Measurements from ENCODE around the gene TIGD7. TPM values are rescaled to one million over a fixed set of nuclear protein-coding genes. Genes with fewer than 3 reads are reported as not detected.
A peak's percentile ranks its signal among the peaks of the same experiment; 100 is the strongest.

The TIGD7 gene
- total and polyA plus RNA-seq, 2 of the 13 experiments (the other 11 are each of a cell fraction or from before 2014, with no cell fraction given), result not detected

DNA sequence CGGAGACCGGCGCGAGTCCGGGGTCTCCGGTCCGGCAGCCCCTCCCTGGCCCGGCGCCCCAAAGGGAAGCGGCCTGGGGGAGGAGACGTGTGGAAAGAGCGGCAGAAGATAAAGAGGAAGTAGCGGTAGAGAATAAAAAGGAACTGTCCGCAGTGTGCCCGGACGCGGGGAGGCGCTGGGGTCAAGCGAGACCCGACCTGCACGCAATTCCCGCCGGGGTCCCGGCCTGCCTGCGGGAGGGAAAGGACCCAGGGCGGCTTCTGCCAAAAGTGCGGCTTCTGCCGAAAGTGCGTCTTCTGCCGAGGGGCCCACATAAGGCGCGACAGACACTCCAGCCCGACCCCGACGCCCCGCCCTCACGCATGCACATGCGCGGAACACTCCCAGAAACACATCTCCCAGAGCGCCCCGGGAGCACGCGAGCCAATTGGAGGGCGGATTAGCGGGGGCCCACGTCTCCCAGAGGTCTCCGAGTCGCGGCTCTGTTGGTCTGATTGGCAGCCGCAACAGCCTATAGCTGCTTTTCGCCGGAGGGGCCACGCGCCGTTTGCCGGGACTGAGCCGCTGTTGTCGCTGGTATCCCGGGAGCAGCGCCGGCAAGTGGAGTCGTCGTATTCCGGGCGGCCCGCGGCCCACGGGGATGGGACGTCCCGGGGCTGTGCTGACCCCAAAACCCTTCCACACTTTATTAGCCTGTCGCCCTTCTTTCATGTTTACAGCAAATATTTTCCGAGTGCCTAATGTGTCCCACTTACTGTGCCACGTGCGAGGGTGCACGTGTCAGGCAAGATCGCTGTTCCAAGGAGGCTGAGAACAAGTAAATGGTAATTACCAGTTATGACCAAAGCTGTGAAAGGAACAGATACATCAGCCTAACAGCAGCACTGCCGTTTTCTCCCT is 40.8 kb downstream of the TIGD7 start (continued):
- TF ChIP-seq, protein P1, sequence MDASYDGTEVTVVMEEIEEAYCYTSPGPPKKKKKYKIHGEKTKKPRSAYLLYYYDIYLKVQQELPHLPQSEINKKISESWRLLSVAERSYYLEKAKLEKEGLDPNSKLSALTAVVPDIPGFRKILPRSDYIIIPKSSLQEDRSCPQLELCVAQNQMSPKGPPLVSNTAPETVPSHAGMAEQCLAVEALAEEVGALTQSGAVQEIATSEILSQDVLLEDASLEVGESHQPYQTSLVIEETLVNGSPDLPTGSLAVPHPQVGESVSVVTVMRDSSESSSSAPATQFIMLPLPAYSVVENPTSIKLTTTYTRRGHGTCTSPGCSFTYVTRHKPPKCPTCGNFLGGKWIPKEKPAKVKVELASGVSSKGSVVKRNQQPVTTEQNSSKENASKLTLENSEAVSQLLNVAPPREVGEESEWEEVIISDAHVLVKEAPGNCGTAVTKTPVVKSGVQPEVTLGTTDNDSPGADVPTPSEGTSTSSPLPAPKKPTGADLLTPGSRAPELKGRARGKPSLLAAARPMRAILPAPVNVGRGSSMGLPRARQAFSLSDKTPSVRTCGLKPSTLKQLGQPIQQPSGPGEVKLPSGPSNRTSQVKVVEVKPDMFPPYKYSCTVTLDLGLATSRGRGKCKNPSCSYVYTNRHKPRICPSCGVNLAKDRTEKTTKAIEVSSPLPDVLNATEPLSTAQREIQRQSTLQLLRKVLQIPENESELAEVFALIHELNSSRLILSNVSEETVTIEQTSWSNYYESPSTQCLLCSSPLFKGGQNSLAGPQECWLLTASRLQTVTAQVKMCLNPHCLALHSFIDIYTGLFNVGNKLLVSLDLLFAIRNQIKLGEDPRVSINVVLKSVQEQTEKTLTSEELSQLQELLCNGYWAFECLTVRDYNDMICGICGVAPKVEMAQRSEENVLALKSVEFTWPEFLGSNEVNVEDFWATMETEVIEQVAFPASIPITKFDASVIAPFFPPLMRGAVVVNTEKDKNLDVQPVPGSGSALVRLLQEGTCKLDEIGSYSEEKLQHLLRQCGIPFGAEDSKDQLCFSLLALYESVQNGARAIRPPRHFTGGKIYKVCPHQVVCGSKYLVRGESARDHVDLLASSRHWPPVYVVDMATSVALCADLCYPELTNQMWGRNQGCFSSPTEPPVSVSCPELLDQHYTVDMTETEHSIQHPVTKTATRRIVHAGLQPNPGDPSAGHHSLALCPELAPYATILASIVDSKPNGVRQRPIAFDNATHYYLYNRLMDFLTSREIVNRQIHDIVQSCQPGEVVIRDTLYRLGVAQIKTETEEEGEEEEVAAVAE (CRISPR knock-in tag; IDR thresholded peaks at IDR 0.05; ENCODE audit: borderline replicate concordance), result peak; percentile 93
- no peak for TF ChIP-seq ZFP36 (IDR thresholded peaks at IDR 0.05; ENCODE audit: borderline replicate concordance, low read depth, low read length, partially characterized antibody)
- no peak for TF ChIP-seq ZNF234 (CRISPR knock-in tag; conservative IDR thresholded peaks at IDR 0.05)
- 0 out of 2 replicates have a peak, but pooled peaks have one; percentile 34 for TF ChIP-seq ZNF354B (CRISPR knock-in tag; IDR thresholded peaks at IDR 0.05)
- TF ChIP-seq, protein P2, sequence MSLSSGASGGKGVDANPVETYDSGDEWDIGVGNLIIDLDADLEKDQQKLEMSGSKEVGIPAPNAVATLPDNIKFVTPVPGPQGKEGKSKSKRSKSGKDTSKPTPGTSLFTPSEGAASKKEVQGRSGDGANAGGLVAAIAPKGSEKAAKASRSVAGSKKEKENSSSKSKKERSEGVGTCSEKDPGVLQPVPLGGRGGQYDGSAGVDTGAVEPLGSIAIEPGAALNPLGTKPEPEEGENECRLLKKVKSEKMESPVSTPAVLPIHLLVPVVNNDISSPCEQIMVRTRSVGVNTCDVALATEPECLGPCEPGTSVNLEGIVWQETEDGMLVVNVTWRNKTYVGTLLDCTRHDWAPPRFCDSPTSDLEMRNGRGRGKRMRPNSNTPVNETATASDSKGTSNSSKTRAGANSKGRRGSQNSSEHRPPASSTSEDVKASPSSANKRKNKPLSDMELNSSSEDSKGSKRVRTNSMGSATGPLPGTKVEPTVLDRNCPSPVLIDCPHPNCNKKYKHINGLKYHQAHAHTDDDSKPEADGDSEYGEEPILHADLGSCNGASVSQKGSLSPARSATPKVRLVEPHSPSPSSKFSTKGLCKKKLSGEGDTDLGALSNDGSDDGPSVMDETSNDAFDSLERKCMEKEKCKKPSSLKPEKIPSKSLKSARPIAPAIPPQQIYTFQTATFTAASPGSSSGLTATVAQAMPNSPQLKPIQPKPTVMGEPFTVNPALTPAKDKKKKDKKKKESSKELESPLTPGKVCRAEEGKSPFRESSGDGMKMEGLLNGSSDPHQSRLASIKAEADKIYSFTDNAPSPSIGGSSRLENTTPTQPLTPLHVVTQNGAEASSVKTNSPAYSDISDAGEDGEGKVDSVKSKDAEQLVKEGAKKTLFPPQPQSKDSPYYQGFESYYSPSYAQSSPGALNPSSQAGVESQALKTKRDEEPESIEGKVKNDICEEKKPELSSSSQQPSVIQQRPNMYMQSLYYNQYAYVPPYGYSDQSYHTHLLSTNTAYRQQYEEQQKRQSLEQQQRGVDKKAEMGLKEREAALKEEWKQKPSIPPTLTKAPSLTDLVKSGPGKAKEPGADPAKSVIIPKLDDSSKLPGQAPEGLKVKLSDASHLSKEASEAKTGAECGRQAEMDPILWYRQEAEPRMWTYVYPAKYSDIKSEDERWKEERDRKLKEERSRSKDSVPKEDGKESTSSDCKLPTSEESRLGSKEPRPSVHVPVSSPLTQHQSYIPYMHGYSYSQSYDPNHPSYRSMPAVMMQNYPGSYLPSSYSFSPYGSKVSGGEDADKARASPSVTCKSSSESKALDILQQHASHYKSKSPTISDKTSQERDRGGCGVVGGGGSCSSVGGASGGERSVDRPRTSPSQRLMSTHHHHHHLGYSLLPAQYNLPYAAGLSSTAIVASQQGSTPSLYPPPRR (CRISPR knock-in tag; IDR thresholded peaks at IDR 0.05; ENCODE audit: borderline replicate concordance), result no peak; the same call in 1 of the 2 replicates
- TF ChIP-seq, protein P3, sequence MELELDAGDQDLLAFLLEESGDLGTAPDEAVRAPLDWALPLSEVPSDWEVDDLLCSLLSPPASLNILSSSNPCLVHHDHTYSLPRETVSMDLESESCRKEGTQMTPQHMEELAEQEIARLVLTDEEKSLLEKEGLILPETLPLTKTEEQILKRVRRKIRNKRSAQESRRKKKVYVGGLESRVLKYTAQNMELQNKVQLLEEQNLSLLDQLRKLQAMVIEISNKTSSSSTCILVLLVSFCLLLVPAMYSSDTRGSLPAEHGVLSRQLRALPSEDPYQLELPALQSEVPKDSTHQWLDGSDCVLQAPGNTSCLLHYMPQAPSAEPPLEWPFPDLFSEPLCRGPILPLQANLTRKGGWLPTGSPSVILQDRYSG (CRISPR knock-in tag; IDR thresholded peaks at IDR 0.05), result no peak; the same call in none of the 2 replicates
- TF ChIP-seq FOXK1 (CRISPR knock-in tag; IDR thresholded peaks at IDR 0.05; ENCODE audit: borderline replicate concordance, low read depth), result peak; percentile 45; the same call in 1 of the 2 replicates
- no peak for TF ChIP-seq NONO (IDR thresholded peaks at IDR 0.05)
- TF ChIP-seq NONO (CRISPR knock-in tag; conservative IDR thresholded peaks at IDR 0.05), result peak; percentile 38; the same call in 1 of the 2 replicates
- TF ChIP-seq ZMAT3 (CRISPR knock-in tag; conservative IDR thresholded peaks at IDR 0.05), result no peak
- TF ChIP-seq, protein P4, sequence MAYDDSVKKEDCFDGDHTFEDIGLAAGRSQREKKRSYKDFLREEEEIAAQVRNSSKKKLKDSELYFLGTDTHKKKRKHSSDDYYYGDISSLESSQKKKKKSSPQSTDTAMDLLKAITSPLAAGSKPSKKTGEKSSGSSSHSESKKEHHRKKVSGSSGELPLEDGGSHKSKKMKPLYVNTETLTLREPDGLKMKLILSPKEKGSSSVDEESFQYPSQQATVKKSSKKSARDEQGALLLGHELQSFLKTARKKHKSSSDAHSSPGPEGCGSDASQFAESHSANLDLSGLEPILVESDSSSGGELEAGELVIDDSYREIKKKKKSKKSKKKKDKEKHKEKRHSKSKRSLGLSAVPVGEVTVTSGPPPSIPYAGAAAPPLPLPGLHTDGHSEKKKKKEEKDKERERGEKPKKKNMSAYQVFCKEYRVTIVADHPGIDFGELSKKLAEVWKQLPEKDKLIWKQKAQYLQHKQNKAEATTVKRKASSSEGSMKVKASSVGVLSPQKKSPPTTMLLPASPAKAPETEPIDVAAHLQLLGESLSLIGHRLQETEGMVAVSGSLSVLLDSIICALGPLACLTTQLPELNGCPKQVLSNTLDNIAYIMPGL (CRISPR knock-in tag; IDR thresholded peaks at IDR 0.05; ENCODE audit: borderline replicate concordance in 1 of 2, low read depth in 1 of 2), result peak; percentile 33 to 56; a peak in 2 of 4 replicates
- TF ChIP-seq ZNF709 (CRISPR knock-in tag; IDR thresholded peaks at IDR 0.05), result peak; percentile 96
- TF ChIP-seq, protein P5, sequence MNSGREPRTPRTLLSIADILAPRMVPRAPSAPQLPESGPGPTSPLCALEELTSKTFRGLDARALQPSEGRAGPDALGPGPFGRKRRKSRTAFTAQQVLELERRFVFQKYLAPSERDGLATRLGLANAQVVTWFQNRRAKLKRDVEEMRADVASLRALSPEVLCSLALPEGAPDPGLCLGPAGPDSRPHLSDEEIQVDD (CRISPR knock-in tag; IDR thresholded peaks at IDR 0.05; ENCODE audit: borderline replicate concordance), result peak; percentile 60; the same call in 1 of the 2 replicates

Data from HepG2 (cell line).